HG03460 (cell line): Measurements from ENCODE around the gene FBF1.
"Not testable (repeated sequence)": the region's sequence is repeated elsewhere in the genome, so short reads cannot be mapped to it uniquely, and the experiment has no call there.

Experiments
- ATAC-seq: cut with Tn5 transposase; IDR thresholded peaks from one replicate; pipeline ENCODE4 v1.9.1; 2021; ENCODE audit not compliant: unreplicated experiment

FBF1 gene

DNA sequence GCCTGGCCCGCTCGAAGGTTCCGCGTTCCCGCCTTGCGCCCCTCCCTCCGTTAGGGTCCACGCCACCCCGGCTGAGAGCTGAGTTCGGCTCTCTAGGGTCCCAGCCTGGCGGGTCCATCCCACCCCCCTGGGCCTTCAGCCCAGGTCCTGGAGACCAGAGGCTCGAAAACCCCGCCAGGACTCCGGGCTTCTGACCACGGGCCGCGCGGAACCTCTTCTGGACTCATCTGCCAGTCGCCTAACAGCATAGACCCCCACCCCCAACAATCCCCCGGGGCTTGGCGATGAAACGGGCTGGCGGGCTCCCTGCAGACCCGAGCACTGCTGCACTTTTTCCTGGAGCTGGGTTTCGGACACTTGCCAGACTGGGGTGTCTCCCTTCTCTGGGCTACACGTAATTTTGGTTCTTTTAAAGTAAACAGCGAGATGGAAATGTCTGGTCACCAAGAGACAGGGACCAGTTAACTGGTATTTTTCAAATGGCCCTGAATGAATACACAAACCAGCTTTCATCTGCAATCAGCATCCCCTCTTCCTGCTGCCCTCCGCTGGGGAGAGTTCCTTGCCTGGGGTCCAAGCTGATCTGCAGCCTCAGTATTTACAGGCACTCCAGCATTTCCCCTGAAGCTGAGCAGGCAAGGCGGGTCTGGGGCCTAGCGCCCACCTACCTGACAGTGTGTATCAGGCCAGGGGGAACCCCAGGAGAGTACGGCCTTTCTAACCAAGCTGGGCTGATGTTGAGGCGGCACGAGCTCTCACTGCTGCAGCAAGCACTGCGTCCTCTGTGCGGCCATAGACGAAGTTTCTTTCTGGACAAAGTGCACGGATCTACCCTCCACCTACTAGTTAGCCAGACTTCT lies 43.5 kb downstream of the FBF1 start:
- ATAC-seq, result no peak

DNA sequence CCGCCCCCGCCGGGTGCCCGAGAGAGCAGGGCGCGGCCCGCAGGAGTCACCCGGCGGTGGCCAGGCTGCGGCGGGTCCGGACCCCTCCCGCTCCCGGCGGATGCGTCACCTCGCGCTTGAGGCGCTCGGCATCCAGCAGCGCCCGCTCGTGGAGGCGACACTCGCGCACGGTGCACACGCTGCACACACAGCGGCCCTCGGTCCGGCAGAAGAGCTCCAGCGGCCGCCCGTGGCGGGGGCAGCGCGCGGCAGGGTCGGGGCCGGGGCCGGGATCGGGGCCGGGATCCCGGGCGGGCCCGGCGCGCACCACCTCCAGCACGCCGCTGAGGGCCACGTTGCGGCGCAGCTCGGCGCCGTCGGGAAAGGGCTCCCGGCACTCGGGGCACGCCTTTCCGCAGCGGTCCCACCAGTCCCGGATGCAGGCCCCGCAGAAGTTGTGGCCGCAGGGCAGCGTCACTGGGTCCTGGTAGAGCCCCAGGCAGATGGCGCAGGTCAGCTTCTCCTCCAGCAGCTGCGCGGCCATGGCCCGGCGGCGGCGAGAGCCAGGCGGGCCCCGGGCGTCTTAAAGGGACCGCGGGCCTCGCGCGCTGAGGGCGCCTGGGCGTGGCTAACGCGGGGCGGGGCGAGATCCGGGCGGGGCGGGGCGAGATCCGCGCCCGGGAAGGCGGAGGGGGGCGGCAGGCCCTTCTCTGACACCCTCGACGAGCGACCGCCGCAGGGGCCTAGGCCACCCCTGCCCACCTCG lies 44.3 kb downstream of the FBF1 start, which contains the start of gene TRIM65:
Gene TRIM65, minus strand, starts transcription at position 537 of the 745 bp plus-strand sequence. Its CDS starts 14 bp downstream, at position 523.
- ATAC-seq, result peak; percentile 58

DNA sequence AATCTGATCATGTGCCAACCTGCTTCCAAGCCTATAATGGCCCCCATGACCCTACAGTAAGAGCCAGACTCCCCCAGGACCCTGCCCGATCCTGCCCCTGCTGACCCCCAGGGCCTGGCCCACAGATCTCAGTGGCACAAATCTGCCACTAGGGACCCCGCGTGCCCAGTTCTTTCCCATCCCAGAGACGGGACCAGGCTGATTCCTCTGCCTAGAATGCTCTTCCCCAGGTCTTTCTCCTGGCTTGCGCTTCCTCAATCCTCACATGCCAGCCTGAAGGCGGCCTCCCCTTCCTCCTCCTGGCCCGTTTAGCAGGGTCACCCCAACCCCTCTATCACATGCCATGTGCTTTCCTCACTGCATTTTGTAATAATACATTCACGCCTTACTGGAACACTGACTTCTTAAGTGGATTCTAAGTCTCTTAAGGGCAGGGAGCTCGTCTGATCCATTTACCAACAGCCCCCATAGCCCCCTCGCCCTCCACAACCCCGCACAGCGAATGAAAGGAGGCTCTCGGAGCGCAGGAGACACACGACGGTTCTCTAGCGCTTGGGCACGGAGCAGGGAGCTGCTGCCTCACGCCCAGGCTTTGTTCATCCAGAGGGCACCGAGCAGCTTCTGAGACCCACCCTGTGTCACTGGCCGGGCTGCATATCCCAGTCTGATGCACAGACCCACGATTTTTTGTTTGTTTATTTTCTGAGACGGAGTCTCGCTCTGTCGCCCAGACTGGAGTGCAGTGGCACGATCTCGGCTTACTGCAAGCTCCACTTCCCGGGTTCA lies 45.3 kb downstream of the FBF1 start:
- no peak for ATAC-seq

DNA sequence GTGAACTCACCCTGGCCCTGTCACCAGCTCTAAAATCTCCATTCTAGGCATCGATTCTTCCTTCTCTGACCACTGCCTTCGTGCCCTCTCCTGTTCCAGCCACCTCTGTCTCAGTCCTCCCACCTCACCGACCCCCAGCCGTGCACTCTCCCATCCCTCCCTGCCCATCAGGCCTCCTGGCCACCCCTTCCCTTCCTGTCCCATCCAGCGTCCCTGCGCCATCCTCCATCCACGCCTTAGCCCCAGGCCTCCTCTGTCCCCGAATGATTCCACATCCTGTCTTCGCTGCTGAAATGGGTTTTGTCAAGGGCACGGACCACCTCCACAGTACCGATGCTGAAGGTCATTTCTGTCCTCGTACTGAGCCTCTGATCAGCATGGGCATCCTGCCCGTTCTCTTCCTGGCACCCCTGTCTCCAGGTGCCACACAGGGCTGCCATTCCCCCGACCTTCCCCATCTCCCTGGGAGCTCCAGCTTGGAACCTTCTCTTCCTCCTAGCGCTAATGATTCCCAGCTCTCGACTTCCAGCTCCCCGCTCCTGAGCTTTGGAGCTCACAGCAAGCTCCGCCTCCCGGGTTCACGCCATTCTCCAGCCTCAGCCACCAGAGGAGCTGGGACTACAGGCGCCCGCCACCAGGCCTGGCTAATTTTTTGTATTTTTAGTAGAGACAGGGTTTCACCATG lies 46.7 kb downstream of the FBF1 start:
- ATAC-seq, result no peak

DNA sequence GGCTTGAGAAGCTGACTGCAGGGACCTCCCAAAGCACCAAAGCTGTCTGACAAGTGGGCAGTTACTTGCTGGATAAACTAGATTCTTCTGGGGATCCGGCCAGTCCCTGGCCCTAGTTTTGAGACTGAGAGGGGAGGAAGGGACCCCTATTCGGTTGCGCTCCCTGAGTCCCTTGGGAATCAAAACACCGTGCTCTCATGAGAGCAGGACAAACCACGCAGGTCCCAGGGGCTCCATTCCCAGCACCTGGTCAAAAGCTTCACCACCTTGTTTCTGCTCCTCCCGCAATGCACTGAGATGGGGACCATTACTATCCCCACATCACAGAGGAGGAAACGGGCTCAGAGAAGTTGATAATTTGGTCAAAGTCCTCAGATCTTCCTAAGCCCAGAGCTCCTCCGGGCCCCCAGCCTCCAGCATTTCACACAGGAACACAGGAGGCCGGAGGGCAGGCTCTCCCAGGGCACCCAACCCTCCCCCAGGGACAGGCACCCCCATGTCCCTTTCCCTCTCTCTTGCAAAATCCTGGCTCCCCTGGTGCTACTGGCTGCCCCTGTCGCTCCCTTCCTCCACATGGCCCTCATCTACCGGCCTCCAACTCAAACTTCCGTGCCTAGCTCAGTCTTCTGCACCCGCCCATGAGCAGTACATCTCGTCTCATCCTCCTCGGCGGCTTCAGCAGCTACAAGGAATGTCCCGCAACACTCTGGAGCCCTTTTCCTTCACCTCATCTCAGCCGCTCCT lies 47.4 kb downstream of the FBF1 start:
- ATAC-seq, result no peak

DNA sequence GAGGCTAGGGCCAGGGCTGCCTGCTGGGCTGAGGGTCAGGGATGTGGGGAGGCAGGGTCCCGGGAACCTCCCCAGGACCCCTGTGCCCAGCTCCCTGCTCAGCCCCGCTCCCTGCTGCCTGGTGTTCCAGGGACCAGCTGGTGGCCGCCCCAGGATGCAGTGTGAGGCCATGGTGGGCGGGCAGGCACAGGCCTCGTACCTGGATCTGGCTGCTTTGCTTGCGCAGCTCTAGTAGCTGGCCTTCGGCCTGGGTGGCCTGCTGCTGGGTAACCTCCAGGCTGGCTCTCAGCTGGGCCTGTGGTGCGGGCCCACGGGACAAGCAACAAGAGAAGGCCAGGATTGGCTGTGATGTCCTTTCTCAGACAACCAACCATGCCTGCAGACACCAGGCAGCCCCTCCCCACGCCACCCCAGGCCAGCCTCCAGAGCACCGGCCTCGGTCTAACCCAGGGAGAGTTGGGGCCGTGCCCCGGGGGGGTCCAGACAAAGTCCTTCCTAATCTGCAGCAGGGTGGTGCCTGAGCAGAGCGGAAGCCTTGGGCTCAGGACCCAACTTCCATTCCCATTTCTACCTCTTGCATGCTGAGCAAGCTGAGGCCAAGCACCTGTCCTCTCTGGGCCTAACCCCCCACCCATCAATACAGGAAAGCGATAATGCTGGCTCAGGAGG lies 48.2 kb downstream of the FBF1 start:
- ATAC-seq, result no peak

DNA sequence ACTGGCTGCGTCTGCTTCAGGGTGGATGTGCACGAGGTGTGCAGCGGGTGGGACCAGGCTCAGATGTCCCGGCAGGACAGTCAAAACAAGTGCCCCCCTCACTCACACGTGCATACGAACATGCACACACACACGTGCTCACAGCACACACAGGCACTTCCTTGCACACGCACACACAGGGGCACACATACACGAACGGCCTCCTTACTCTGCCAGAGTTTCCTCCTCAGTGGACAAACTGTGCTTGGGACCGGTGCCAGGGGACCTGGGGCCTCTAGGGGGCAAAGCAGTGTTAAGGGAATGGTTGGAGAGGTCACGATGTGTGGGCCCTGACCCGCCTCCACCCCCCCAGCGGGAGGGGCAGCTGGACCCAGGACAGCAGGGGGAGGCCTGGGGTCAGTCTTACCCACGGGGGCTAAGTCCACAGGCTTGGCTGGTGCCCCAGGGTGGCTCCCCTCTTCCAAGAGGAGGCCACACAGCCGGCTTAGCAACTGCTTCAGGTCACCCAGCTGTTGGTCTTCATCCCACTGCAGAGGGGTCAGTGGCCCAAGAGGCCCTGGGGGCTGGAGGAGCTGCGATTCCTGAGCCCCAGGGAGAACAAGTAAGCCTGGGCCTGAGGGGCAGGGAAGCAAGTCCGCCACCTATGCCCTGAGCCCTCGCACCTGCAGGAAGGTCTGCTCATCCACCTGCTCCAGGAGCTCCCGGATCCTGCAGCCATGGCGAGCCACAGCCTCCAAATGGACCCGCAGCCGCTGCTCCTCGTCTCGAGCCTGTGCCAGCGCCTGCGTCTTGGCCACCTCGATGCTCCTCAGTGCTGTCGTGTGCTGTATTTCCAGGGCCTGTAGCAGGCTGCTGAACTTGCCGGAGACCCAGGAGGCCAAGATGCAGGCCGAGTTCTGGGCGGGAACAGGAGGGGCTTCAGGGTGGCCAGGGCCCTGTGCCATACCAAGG lies 49.0 kb downstream of the FBF1 start:
- no peak for ATAC-seq

DNA sequence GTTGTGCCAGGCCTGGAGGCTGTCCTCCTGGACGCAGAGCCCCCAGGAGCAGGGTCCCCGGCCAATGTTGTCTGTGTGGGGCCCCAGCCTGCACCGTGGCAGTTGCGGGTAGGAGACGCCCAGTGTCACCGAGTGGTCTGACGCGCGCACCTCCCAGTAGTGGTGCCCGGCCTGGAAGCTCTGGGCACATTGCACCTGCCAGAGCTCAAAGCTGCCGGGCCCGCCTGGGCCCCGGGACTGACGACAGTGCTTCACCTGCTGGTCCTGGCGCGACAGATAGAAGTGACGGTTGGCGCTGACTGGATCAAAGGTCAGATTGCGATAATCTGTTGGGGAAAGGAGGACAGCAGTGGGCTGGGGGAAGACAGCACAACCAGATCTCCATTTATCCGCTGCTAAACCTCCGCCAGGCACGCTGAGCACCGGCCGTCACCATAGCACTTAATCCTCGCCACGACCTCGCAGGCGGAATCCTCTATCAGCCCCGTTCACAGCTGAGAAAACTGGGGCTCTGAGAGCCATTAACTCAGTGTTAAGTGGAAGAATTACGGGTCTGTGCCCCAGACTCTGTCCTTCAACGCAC lies 49.7 kb downstream of the FBF1 start:
- no peak for ATAC-seq

DNA sequence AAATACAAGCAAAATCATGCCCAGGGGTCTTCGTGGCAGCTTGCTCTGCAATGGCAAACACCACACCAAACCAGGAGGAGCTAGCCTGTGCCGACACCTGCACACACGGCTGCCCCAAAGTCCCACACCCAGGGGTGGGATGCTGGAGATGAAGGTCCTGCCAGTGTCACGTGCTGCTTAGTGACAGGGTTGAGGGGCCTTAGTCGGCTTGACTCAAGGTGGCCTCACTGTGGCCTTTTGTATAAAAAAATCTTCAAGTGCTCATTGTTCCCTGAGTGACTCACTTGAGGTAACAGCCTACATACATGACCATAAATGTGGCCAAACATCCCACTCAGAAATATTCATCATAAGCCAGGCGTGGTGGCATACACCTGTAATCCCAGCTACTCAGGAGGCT lies 51.4 kb downstream of the FBF1 start:
- no peak for ATAC-seq

DNA sequence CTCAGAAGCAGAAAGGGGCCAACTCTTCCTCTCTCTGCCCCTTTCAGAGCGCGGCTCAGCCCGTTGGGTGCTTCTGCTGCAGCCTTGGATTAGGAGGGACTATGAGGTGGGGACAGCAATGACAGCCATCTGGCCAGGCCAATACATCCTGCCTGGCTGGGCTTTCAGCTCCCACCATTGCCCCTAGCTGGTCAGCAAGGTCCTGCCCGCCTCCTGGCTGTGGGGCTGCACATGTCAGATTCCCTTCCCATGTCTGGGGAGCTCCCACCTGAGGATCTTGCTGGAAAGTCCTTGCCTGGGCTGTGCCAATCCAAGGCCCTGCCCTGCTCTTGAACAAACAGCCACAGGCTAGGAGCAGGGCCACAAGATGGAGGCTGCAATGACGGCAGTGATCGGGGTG lies 52.4 kb downstream of the FBF1 start:
- no peak for ATAC-seq

DNA sequence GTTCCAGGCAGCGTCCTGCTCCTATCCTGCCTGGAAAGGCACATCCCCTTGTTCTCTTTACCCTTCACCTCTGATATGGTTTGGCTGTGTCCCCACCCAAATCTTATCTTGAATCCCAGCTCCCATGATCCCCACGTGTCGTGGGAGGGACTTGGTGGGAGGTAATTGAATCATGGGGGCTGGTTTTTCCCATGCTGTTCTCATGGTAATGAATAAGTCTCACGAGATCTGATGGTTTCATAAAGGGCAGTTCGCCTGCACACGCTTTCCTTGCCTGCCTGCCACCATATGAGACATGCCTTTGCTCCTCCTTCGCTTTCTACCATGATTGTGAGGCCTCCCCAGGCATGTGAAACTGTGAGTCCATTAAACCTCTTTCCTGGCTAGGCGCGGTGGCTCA lies 55.0 kb downstream of the FBF1 start:
- not testable (repeated sequence) for ATAC-seq

DNA sequence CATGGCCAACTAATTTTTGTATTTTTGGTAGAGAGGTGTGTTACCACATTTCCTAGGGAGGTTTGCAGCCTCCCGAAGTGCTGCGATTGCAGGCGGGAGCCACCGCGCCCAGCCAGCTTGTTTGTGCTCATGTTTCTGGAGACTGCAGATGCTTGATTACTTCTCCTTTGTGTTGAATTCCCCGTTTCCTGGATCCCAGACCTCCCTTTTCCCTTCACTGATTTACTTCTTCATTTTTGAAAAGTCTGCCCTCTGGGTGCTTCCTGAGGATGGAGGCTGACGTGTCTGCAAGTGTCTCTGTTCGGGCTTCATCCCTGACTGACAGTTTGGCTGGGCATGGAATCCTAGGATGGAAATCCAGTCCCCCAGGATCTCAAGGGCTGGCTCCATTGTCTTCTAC lies 55.4 kb downstream of the FBF1 start:
- no peak for ATAC-seq

DNA sequence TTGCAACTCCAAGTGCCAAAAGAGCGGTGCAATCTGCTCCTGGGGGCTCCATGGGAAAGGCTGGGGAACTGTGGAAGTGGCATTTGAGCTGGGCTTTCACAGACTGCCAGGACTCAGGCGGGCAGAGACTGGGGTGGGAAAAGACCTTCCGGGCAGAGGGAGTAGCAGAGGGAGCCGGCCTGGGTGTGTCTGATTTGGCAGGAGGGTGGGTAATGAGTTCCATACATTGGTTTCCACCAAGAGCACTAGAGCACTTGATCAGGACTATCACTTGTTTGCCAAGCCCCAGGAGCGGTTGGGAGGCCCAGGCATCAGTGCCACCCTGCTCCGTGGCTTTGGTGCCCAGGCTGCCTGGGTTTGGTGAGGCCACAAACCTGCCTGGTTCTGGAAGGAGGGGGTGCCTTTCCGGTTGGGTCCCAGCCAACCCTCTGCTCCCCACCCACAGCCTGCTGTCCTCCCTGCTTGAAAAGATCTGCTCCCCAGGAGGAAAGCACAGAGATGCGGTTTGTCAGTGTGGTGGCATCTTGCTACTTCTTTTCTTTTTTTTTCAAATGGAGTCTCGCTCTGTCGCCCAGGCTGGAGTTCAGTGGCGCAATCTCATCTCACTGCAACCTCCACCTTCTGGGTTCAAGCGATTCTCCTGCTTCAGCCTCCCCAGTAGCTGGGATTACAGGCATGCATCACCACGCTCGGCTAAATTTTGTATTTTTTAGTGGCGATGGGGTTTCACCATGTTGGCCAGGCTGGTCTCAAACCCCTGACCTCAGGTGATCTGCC lies 59.0 kb downstream of the FBF1 start:
- ATAC-seq, result no peak

DNA sequence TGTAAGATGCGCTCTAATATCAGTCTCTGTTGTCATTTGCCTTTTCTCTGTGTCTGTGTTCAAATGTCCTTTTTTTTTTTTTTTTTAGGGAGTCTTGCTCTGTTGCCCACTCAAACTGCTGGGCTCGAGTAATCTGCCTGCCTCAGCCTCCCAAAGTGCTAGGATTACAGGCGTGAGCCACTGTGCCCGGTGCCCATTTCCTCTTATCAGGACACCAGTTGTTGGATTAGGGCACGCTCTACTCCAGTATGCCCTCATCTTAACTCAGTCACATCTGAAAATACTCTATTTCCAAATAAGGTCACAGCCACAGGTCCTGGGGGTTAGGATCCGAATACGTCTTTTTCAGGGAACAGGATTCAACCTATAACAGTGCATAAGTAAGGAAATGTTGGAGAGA lies 60.6 kb downstream of the FBF1 start:
- ATAC-seq, result no peak

DNA sequence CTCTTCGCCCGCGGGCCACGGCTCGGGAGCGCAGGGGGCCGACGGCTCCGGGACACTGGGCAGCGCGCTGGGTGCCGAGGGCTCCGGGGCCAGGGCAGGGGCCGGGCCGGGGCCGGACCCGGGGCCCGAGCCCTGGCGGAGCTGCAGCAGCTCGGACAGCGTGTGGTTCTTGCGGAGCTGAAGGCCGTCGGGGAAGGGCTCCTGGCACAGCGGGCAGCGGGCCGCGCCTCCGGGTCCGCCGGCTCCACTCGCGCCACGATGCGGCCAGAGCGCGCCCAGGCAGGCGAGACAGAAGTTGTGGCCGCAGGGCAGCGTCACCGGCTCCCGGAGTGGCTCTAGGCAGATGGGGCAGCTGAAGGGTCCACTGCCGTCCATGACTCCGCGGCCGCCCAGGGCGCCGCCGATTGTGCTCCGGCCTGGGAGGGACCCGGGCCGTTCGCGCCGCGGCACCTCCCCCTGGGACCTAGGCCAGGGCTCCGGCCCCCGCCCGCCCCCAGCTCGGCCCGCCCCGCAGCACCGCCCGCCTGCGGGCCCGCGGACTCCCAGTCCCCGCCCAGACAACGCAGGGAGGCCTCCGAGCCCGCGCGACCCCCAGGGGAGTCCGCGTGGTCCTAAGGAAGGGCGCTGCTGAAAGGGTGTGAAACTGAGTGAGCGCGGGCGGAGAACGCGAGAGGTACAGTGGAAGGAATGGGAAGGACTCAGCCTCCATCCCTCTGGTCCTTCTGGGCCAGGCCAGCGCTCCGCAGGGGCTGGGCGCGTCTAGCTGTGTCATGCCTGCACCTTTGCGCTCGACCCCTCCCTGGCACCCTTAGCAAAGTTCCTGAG lies 62.5 kb downstream of the FBF1 start, which contains the start of gene TRIM47:
Gene TRIM47, minus strand, starts transcription at position 408 of the 825 bp plus-strand sequence. Its CDS starts 33 bp downstream, at position 375.
- ATAC-seq, result no peak

DNA sequence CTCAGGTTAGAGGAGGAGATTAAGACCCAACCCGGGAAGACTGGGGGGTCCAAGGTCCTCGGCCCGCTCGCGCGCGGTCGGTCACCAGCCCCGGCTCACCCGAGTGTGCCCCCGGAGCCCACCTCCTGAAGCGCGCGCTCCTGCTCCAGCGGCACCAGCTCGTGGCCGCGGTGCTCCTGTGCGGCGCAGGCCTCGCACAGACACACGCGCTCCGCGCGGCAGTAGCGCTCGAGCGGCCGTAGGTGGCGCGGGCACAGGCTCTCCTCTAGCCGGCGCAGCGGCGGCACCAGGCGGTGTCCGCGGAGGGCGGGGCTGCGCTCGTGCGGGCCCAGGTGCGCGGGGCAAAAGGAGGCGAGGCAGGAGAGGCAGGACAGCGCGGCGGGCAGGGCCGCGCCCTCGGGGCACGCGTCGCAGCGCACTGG lies 63.1 kb downstream of the FBF1 start:
- ATAC-seq, result peak; percentile 51
